Middle frontal gyrus (tissue), 1 donor: Measurements from ENCODE around the gene CD300C.
"Not testable (repeated sequence)": the region's sequence is repeated elsewhere in the genome, so short reads cannot be mapped to it uniquely, and the experiment has no call there.

Source experiments
- DNase-seq: peaks from one replicate; pipeline ENCODE4 v3.0.0-alpha.2; 2015; ENCODE audit warnings: low spot score; ENCODE audit errors: extremely low spot score

The CD300C gene

GRCh38 chr17:74532115-74532514, 13.8 kb downstream of the CD300C start:
- no peak for DNase-seq

DNA sequence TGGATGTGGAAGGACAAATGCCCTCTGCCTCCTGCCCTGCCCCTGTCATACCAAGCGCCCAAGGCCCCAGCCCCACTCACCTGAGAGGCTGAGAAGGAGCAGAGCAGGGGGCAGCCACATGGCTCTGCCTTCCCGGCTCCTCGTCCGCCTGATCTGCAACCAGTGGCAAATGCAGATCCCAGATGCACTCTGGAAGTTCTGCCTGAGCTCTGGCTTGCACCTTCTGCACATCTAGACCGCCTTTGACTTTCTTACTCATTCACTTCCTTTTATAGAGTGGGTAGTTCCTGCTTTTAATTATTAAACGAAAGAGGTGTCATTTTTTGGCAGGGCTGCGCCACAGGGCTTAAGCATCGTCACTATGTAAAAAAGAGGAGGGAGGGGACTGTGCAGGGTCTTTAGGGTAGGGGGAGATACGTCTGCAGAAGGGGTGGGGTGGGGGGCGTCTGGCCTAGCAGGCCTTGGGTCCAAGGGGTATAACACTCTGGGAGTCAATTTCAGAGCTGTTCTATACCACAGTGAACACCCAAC, 14.6 kb downstream of the CD300C start, which contains the start of gene CD300LB:
Gene CD300LB, minus strand, starts transcription at position 245 of the 531 bp plus-strand sequence. Its CDS starts 125 bp downstream, at position 120.
- no peak for DNase-seq

DNA sequence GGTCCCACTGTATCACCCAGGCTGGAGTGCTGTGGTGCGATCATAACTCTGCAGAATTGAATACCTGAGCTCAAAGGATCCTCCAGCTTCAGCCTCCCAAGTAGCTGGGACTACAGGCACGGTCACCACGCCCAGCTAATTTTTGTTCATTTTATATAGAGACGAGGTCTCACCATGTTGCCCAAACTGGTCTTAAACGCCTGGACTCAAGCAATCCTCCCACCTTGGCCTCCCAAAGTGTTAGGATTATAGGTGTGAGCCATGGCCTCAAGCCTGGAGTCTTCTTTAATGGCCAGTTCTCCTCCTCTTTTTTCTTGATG, 15.1 kb downstream of the CD300C start:
- DNase-seq, result no peak

- no peak for DNase-seq
Measured at GRCh38 chr17:74529243-74529642, 16.7 kb downstream of the CD300C start.

DNA sequence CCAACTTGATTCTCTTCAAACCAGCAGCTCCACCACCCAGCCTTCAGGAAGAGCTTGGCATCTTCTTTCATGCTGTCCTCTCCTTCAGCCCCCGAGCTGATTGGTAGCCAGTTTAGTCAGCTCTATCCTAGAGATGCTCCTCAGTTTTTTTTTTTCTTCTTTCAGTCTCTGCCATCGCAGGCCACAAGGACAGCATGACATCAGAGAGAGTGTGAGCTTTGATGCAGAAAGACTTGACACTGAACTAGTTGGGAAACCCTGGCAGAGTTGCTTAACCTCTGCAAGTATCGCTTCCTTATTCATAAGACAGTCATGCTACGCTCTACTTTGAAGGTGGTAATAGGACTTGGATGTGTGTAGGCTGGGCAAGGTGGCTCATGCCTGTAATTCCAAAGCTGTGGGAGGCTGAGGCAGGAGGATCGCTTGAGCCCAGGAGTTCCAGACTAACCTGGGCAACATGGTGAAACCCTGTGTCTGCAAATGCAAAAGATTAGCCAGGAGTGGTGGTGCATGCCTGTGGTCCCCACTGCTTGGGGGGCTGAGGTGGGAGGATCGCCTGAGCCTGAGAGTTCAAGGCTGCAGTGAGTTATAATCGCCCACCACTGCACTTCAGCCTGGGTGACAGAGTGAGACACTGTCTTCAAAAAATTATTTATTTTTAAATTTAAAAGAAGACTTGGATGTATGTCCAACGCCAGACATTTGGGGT, 17.3 kb downstream of the CD300C start:
- peak; percentile 13 for DNase-seq

- no peak for DNase-seq
Measured at GRCh38 chr17:74527756-74528155, 18.2 kb downstream of the CD300C start.

- no peak for DNase-seq
Measured at GRCh38 chr17:74527081-74527480, 18.8 kb downstream of the CD300C start.

DNA sequence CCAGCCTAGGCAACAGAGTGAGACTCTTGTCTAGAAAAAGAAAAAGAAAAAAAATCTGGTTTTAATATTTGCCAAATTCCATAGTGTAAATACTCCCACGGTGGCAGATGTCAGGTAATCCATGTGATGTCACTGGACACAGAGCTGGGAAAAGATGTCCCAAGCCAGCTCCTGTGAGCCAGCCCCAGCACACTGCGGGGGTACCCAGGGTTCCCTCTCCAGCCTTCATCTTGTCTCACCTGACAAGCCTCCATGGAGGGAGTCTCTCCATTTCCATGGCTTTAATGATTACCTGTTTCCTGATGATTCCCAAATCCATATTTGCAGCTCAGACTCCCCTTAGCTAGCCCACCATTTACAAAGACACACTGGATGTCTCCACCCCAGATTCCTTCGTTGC, 19.2 kb downstream of the CD300C start:
- DNase-seq, result no peak

- no peak for DNase-seq
Measured at GRCh38 chr17:74525781-74526288, 20.1 kb downstream of the CD300C start.

DNA sequence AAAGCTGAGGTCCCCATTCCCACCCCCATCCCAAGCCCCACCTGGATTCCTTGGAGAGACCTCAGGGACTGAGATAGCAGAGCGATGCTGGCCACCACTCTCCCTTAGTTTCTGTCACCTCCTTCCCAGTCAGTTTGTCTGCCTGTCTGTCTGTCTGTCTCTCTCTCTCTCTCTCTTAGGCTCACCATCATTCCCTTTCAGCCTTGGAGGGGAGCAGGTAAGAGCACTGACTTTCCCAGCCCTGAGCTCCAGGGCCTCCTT, 20.5 kb downstream of the CD300C start:
- DNase-seq, result no peak

- DNase-seq, result no peak
Measured at GRCh38 chr17:74524653-74525464, 21.1 kb downstream of the CD300C start.

- DNase-seq, result no peak
Measured at GRCh38 chr17:74523308-74523707, 22.6 kb downstream of the CD300C start.

DNA sequence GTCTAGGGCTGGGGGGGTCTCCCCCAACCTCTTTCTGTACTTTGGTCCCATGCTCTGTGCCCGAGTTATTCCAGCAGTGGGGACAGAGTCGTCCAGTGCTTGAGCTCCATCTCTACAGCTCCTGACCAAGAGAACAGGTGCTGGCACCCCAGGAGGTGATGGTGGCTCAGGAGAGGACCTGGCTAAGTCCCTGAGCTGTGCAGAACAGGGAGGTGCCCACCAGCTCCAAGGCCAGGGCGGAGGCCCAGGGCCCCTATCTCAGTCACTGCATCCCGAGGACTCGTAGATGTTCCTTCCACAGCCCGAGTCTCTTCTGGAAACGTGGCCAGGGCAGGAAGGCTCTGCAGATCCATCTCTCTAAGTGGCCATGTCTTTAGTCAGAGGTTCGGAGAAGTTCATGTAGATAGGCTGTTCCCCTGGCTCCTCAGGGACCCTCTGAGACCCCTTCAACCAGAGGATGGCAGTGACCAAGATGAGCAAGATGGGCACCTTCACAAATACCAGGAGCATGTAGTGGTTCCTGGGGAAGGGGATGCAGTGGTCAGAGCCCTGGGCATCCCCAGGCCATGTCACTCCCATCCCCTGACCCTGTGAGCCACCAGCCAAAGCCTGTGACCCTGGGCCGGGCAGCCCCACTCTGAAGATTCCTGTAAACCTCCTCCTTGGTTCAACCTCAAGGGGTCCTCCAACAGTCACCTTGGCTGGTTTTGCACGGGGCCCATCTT, 23.4 kb downstream of the CD300C start:
- DNase-seq, result no peak

DNA sequence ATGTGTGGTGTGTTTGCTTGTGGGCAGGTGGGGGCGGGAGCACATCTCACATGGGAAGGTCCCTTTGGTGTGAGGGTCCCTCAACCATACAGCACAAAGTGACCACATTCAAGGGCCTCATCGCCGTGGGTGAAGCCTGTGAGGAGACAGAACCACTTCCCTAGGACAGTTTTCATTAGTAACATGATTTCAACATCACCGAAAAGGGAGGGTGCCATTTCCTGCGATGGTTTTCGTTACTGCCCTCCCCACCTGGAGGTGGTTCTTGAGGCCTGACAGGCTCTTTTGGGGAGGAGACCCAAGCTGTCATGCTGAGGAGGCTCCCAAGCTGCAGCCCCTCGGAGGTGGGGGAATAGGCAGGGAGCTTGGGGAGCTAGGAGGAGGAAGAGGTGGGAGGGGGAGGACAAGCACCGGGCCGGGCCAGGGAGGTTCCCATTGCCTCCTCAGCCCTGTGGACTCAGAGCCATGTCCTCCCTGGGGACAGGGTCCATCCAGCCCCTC, 24.2 kb downstream of the CD300C start:
- no peak for DNase-seq

GRCh38 chr17:74520790-74521480, 25.0 kb downstream of the CD300C start:
- no peak for DNase-seq

DNA sequence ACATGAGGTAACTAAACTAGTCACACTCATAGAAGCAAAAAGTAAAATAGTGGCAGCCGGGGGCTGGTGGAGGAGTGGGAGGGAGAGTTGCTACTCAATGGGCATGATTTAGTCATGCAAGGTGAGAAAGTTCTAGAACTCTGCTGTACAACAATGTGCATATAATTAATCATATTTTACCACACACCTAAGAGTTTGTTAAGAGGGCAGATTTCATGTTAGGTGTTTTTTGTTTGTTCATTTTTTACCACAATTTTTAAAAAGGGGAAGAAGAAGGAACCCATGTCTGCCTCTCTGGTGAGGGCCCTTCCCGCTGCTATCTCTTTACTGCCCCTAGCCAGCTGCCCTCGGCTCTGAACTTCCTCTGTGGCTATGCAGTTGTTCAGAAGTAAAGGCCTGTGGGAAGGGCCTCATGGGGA, 25.9 kb downstream of the CD300C start:
- DNase-seq, result no peak

DNA sequence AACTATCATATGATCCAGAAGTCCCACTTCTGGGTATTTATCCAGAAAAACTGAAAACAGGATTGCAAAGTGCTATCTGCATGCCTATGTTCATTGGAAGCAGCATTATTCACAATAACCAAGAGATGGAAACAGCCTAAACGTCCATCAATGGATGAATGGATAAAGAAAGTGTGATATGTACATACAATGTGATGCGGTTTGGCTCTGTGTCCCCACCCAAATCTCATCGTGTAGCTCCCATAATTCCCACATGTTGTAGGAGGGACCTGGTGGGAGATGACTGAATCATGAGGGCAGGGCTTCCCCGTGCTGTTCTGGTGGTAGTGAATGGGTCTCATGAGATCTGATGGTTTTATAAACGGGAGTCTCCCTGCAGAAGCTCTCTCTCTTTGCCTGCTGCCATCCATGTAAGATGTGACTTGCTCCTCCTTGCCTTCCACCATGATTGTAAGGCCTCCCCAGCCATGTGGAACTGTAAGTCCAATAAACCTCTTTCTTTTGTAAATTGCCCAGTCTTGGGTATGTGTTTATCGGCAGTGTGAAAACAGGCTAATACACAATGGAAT, 27.4 kb downstream of the CD300C start:
- not testable (repeated sequence) for DNase-seq

GRCh38 chr17:74516561-74517328, 29.2 kb downstream of the CD300C start:
- DNase-seq, result no peak

- DNase-seq, result no peak
Measured at GRCh38 chr17:74515941-74516340, 30.0 kb downstream of the CD300C start.
